Right lobe of liver (tissue), 4 donors: Measurements from ENCODE around the gene STMN3.

Source experiments
- POLR2A ChIP-seq: fragments of 450-650 bp; IDR thresholded peaks from one replicate; pipeline ENCODE4 v1.6.1; 2017; ENCODE audit warnings: antibody characterized with exemption, mild to moderate bottlenecking
- TF ChIP-seq, protein P1 (sequence below), 4 donors: fragments of 200-600 bp in 3 of 4; fragments of 450-650 bp in 1 of 4; IDR thresholded peaks; one replicate each; pipeline versions ENCODE4 v1.5.1 to v1.8.0; 2016 to 2022; ENCODE audit warnings: antibody characterized with exemption in 4 of 4, mild to moderate bottlenecking in 2 of 4
- donor health status: DM: no; HTN: no; CAD: no.
- donor health status: DM: no; HTN: no; CAD: no.
- donor health status: DM: no; HTN: yes; CAD: no.

DNA sequence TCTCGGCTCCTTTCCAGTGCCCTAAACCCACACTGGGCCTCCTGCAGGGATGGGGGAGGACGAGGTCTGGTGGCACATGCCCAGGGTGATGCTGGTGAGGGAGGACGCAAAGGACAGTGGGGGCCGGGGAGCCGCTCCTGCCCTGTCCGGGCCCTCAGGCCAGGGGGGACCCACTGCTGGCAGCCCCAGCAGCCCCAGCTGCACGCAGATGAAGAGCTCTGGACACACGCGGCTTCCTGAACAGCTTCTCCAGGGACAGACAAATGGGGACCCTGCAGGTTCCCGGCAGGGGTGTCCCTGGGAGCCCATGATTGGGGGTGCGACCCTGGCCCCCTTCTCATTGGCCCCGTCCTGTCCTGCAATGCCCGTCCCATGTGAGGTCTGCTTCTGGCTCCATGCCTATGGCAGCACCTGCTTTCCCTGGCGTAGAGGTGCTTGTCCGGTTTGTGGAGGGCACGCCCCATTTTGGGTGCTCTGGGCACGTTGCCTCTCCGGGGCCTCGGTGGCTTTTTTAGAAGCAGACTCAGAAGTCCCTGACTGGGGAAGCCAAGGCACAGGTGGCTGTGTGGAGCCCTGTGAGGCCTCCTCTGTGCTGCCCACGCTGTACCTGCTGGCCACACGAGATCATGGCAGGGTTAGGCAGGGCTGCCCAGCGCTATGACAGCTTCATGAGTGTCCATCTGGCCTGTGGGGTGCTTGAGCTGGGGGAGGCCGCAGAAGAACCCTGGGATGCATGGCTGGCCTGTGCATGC, 27.8 kb upstream of the STMN3 start:
- TF ChIP-seq, protein P1, sequence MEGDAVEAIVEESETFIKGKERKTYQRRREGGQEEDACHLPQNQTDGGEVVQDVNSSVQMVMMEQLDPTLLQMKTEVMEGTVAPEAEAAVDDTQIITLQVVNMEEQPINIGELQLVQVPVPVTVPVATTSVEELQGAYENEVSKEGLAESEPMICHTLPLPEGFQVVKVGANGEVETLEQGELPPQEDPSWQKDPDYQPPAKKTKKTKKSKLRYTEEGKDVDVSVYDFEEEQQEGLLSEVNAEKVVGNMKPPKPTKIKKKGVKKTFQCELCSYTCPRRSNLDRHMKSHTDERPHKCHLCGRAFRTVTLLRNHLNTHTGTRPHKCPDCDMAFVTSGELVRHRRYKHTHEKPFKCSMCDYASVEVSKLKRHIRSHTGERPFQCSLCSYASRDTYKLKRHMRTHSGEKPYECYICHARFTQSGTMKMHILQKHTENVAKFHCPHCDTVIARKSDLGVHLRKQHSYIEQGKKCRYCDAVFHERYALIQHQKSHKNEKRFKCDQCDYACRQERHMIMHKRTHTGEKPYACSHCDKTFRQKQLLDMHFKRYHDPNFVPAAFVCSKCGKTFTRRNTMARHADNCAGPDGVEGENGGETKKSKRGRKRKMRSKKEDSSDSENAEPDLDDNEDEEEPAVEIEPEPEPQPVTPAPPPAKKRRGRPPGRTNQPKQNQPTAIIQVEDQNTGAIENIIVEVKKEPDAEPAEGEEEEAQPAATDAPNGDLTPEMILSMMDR (IDR thresholded peaks at IDR 0.05), result no peak
- no peak for TF ChIP-seq POLR2A
